Activated CD8-positive, alpha-beta memory T cell treated with anti-CD3 and anti-CD28 coated beads, Interleukin-2, amount 50 U/mL, for 1 hour (primary cell): Measurements from ENCODE around the gene TGFA.

Experiments
- DNase-seq: peaks from one replicate; pipeline ENCODE4 v3.0.0-alpha.2; 2020; ENCODE audit errors: extremely low read depth

The TGFA gene

DNA sequence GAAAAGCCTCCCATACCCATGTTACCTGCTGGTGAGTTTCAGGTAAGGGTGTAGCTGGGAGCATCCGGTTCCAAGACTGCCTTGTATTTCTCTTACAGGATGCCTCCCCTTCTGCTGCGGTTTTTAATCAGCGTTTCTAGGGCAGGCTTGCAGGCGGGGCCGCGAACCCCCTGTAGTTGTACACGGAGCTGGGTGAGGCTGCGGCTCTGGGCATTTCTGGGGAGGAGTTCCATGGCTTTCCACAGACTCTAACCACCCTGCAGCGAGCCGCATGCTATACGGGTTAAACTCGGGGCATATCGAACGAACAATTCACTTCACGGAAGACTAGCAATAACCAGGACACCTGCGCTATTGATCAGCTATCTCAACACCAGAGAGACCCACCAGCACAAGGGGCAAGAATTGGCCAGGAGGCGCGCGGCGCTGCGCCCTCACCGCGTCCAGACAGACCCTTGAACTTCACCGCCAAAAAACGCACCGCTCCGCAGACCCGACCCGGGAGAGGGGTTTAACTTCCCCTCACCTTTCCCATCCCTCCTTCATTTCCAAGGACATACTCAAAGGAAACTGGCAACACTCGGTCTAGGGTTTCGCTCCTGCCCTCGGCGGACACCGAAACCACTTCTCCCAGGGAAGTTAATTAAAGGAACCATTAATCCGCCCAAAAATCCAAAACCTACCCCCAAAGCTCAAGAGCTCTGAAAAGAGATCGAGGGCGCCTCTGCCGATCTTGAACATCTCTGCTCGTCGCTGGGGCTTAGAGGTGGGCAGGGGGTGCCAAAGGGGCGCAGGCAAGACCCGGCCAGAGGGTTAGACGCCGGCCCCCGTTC, 909 bp downstream of the TGFA start:
- no peak for DNase-seq

DNA sequence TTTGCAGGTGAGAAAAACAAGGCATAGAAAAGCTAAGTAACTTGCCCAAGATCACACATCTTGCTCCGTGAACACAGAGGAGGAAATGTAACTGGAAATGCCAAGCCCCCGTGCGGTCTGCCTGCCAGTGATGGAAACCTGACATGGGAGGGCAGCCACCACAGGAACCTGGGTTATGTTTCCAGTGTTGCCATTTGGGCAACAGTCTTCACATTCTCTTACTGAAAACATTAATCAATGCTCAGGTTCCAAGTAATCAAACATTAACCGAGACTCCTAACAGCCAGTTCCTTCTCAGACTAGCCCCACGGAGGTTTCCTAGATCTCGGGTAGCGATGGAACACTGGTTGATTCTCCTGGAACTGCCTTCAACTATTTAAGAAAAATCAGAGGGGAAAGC, 2.5 kb downstream of the TGFA start:
- DNase-seq, result no peak

DNA sequence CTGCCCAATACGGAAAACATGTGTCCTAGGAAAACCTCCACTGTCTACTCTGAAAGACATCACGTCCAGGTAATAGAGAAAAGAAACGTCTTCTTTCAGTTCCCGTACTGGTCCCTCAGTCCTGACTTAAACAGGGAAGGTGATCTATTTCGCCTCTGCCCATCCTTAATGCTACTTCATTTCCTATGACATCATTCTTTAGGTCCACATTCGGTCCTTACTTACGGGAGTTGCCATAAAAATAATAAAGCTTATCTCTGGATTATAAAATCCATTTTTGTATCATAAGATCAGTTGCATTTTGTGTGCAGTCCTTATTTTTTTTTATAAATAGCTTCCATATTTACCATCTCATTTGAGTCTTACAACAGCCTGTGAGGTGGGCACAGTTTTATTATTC, 3.7 kb downstream of the TGFA start:
- DNase-seq, result no peak

DNA sequence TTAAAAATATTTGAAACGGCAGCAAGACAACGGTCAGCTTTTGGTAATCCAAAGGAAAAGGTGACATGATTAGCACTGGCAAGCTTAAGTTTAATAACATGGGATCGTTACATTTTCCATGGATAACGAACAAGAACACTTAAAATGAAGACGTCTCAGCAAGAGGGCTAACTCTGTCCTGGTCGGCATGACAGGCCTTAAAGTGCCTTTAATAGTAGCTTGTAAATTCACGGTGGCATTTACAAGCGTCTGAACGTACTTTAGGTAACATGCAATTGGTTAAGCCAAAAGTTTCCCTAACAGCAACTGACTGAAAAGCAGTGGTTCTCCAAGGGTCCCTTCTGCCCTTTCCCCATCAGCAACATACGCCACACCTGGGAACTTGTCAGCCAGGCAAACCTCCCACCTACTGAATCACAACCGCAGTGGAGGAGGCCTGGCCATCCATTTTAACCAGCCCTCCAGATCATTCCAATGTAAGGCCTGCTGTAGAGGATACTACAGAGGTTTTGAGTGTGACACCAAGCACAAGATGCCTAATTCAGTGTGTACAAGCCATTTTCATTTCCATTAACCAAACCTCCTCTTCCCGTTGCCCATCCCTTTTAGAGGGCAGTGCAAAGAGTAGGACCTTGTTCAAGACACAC, 4.4 kb downstream of the TGFA start:
- DNase-seq, result no peak

DNA sequence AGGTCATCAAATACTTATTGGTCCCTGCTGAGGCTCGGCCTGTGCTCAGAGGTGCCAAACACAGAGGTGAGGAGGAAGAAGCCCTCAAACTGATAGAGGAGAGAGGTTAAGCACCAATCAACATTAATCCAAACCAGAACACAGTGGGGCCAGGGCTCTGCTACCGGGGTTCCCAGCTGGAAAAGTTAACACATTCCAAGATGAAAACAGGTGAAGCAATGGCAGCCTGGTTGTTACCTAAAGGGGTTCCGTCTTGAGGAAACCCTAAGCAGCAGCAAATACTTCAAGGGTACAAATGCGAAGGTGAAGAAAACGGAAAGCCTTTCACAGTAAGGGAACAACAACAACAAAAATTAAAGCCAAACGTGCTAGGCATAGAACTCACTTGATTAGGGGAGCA, 5.4 kb downstream of the TGFA start:
- no peak for DNase-seq

DNA sequence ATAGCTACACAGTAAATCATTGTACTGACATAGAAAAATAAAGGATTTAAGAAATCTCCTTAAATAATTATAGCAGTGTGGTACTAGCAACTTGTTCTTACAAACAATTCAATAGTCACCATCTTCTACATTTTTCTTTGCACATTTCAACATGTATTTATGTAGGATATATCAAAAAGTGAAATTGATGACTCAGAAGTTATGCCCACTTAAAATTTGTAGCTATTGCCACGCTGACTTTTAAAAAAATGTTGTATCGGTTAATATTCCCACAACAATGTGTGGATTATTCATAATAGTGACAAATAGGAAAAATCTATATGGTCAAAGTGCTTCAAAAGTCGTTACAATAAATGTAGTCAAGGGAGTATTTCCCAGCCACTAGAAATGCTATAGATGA, 6.7 kb downstream of the TGFA start:
- no peak for DNase-seq

DNA sequence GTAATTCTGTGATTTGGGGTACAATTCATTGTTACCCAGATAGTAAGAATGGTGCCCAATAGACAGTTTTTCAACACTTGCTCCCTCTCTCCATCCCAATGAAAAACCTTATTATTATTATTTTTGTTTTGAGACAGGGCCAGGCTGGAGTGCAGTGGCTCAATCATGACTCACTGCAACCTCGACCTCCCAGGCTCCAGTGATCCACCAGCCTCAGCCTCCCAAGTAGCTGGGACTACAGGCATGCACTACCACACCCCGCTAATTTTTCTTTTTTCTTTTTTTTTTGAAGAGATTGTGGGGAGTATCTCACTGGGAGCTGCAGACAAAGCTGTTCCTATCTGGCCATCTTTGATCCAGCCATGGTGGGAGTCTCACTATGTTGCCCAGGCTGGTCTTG, 7.2 kb downstream of the TGFA start:
- no peak for DNase-seq

DNA sequence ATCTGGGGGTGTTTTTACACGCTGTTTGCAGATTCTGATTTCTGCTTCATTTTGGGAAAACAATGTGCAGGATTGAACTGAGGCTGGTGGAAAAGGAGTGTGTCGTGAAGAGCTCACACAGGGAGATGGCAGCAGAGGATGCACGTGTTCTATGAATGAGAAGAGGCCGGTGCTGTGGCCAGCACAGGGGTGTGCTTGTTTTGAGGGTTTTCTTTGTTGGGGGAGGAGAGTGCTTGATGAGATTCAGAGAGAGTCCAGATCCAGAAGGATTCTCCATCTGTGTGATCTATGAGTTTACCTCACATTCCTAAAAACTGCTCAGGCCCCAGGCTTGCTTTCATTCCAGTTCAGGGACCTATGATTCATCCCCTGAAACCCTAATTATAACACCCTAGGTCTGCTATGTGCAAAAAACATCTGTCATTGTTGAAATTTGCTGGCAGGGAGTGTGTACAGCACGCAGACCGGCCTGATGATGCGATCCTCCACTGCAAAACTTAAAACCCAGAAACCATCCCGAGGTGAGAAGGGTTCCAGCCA, 12.1 kb downstream of the TGFA start:
- no peak for DNase-seq

DNA sequence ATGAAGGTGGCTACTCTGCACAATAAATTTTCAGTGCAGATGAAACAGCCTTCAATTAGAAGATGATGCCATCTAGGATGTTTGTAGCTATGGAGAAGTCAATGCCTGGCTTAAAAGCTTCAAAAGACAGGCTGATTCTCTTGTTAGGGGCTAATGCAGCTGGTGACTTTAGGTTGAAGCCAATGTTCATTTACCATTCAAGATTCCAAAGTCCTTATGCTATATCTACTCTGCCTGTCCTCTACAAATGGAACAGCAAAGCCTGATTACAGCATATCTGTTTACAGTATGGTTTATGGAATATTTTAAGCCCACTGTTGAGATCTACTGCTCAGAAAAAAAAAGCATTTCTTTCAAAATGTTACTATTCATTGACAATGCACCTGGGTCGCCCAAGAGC, 15.8 kb downstream of the TGFA start:
- DNase-seq, result no peak

DNA sequence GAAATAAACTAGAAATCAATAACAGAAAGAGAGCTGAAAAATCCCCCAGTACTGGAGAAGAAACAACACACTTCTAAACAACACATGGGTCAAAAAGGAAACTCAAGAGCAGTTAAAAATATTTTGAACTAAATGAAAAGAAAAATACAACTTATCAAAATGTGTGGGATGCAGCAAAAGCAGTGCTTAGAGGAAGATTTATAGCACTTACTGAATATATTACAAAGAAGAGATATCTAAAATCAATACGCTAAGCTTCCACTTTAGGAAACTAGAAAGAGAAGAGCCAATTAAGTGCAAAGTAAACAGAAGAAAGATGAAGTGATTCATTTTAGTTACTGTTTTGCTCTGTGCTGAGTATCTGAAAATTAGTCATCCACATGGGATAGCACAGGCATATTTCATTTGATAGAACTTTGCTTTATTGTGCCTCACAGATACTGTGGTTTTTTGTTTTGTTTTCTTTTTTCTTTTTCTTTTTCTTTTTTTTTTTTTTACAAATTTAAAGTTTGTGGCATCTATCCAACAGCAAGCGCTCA, 17.0 kb downstream of the TGFA start:
- DNase-seq, result no peak

DNA sequence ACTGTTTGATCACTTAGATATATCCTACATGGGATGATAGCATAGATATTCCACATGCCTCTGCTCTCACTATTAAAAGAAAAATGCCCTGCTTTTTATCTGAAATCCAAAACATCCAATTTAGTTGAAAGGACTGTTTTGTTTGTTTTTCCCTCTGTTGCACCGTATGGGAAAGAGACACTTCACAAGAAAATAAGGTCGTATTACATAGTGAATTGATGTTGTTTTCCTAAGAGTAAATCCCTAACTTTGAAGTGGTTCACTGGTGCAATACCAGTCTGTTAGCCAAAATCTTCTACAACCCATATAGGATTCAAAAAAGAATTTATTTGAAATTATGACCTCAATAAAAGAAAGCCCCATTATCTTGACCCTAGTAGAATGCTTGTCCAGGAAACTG, 18.1 kb downstream of the TGFA start:
- no peak for DNase-seq

DNA sequence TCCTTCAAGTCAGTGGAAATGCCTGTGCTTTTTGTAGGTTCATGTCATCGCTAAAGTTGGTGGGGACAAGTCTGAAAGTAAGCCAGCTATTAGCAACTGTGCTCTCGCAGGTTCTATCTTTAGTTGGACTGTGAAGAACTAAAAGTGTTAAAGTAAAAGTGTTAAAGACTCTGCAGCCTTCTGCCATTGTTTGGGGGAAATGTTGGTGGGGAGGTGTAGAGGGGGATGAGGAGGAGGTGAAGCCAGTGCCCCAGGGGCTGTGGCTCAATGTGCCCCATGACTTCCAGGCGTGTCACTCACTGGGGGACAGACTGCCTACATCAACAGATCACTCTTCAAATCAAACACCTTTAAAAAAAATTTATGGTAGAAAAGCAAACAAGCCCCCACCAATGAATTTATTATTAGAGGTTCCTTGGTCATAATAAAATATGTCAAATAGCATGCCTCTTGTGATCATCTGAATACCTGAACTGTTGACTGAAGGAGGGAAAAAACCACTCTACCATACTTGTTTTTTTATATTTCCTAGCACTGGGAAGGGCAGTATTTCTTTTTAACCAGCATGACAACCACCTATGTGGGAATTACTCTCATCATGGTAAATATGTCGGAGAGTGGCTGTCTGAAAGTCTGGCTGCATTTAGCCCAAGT, 19.3 kb downstream of the TGFA start:
- no peak for DNase-seq

DNA sequence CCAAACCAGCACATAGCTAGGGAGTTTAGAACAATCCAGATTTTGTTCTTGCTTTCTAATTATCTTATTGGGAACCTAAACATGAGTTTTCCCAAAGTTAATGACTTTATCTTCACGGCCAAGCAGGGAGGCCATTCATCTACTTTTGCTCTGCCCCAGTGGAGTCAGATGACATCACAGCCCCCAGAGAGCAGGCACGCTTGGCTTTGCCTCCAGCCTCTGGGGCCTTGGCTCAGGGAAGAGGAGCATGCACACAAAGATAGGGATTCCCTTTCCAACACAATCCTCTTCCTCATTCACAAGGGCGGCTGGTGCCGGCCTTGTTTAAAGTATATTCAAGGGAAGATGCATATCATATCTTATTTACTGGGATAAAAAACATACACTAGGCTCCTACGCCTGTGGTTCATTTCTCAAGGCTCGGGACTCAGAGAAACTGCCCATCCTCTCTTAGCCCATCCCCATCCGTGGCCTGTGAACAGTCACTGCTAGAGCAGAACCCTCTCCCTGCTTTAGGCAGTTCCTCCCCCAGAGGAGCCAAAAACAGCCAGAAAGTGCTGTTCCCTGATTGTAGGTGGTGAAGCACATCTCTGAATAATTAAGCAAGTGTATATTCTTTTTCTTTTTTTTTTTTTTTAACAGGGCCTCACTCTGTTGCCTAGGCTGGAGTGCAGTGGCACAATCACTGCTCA, 21.2 kb downstream of the TGFA start:
- no peak for DNase-seq

DNA sequence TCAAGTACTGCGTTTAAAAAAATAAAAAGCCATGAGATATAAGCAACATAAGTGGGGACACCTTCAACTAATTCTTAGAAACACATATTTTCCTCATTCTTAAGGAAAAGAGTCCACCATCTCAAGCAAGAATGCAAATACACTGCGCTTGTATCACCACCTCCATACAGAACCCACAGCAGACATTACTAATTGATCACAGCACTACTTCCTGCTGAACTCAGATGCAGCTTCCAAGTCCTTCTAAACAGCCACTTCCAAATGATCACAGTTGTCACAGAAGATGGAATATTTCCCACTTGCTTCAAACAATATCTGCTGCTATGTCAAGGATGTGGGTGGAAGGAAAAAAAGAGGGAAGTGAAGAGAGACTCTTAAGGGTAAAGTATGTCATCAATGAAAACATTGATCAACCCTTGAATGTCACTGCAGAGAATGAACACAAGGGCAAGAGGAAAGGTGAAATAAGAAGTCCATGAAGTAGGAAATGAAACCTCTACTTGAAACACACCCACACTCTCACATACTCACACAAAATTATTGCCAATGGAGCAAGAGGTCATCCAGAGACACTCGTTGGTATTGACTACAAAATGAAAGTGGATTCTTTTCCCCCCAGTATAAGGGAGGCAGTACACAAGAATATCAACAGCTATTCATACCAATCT, 22.1 kb downstream of the TGFA start:
- DNase-seq, result no peak

DNA sequence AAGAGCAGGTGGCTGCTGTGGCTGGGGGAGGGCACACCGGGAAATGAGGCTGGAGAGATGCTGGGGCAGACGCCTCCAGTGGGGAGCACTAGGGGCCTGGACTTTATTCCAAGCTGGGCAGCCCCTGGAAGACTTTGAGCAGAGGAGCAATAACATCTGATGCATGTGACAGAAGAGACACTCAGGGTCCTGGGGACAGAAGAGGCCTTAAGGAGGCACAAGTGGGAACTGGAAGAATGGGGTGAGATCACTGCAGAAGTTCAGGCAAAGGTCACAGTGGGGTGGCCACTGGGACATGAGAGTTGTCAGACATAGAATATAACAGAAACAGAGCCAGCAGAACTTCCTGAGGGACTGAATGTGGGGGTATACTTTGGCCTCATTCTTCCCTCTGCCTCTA, 24.0 kb downstream of the TGFA start:
- no peak for DNase-seq

DNA sequence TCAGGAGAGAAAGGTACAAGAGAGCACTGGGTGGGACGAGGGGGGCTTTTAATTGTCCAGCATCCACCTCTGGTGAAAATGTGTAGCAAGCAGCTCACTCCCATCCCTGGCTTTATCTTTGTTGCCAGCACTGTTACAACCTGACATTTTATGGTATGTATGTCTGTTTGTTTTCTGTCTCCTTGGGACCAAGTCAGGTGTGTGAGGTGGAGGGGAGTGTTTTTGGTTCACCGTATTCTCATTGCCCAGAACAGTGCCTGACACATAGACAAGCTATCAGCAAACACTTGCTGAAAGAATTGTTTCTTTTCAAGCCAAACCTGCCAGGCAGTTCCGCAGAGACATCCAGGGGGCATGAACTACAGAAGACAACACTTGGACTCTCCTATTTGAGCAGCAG, 24.7 kb downstream of the TGFA start:
- no peak for DNase-seq

DNA sequence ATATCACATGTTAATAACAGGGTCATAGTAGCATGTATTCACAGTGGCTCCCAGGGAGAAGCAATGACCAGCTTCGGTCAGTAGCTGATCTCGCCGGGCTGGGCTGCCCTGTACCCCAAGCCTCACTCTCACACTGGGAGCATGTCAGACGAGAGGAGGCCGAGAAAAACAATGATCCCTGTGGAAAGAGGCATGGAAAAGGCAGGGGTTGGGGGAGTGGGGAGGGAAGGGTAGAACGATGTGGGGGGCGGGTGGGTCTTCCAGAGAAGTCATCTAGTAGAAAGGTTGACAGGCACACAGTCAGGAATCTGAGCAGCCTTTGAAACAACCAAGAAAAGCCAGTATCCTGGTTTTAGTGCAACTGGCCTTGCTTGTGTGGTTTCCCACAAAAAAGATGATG, 25.4 kb downstream of the TGFA start:
- DNase-seq, result no peak

DNA sequence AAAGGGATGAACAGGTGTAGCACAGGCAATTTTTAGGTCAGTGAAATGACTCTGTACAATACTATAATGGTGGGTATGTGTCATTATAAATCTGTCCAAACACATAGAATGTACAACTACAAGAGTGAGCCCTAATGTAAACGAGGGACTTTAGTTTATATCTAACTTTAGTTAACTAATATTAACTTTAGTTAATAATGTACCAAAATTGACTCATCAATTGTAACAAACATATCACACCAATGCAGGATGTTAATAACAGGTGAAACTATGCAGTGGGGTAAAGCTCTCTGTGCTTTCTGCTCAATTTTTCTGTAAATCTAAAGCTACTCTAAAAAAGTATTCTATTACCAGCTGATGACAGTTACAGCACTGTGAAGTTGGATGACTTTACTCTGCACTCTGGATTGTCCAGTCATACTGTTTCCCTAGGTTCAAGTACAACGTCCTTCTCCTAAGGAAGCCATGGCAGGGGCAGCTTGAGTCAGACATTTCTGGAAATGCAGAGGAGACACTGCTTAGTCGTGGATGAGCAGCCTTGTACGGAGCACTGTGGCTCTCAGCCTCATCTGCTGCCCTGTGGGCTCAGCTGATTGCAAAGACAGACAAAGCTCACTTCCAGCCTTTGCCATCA, 26.1 kb downstream of the TGFA start:
- no peak for DNase-seq

DNA sequence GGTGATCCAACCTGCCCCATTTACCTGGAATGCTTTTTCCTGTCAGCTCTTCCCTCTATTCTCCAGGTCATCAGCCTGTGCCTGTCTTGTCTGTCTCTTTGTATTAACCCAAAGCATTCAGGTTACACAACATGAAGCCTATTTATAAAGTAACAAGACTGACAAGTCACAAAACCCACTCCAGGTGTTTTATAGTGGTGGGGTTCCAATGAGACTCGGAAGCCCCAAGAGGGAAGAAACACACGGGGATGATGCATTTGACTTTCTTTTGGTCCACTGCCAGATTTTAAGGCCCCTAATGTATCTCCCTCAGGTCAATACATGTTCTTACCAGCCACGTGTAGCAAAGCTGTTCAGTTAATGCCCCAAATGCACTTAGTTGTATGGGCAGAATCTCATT, 27.5 kb downstream of the TGFA start:
- no peak for DNase-seq

DNA sequence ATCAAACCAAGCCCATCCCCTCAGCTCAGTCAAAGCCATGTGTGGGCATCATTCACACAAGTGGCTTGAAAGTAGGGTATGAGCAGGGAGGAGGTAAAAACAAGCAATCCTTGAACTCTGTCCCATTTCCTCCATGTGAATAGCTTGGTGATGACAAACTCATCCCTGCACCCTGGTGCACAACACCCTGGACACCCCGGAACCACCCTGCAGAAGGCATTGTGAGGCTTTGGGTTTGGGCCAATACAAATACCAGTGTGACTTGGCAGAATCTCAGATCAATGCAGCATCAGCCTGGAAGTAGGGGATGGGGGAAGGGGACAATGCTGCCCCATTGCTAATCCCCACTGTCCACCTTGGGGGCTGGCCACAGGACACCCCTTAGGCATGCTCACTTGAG, 28.6 kb downstream of the TGFA start:
- DNase-seq, result no peak
